ENCODE results near the gene TPSG1. TPM values are rescaled to one million over a fixed set of nuclear protein-coding genes. Genes with fewer than 3 reads are reported as not detected.

Gene TPSG1
- total RNA-seq, 8 experiments from 2014 or later, result 0.11 to 1.1 (median 0.52) TPM; not detected in 5

- WGBS, 10 experiments, result 20 to 98% (median 60%) methylated on average over 1 to 17 of the region's 40 CpGs; no CpG with 5 or more reads in 5 of the 10 experiments
- no peaks in the 10 kb centered on the region for H3K4me1 ChIP-seq (replicated peaks in 1 of 2)
- H3K27ac ChIP-seq, result no peak overlapping the region
- peak in 1 of 8 experiments; percentile 65 for ATAC-seq (replicated peaks in 6 of 8)
- in situ Hi-C loops (cut with MboI; ENCODE audit: low pct_unique_long_range_greater_than_20kb in 2 of 9, low sequenced_read_pairs in 9 of 9, unreplicated experiment in 9 of 9), result no loop called here
- no peak overlapping the region for H3K4me3 ChIP-seq
Observed at GRCh38 chr16:1221628-1222552, 3.2 kb downstream of the TPSG1 start.

GRCh38 chr16:1220841-1221627 lies 4.0 kb downstream of the TPSG1 start:
- in situ Hi-C loops (cut with MboI; ENCODE audit: low pct_unique_long_range_greater_than_20kb in 2 of 9, low sequenced_read_pairs in 9 of 9, unreplicated experiment in 9 of 9), result no loop called here
- peak in 1 of 8 experiments; percentile 22 for ATAC-seq (replicated peaks in 6 of 8)
- no peak overlapping the region for H3K4me3 ChIP-seq
- no peak overlapping the region for H3K27ac ChIP-seq
- WGBS, 10 experiments, result 33 to 100% (median 95%) methylated on average over 3 to 23 of the region's 48 CpGs; no CpG with 5 or more reads in 6 of the 10 experiments
- no peaks in the 10 kb centered on the region for H3K4me1 ChIP-seq (replicated peaks in 1 of 2)

- Histone ChIP-seq H3K27ac (no peak overlapping the region), H3K4me1 (replicated peaks in 1 of 2) (no peaks in the 10 kb centered on the region), H3K4me3 (no peak overlapping the region)
- WGBS, 10 experiments, result 93 to 100% (median 97%) methylated on average over 6 to 20 of the region's 55 CpGs; no CpG with 5 or more reads in 7 of the 10 experiments
- in situ Hi-C loops (cut with MboI; ENCODE audit: low pct_unique_long_range_greater_than_20kb in 2 of 9, low sequenced_read_pairs in 9 of 9, unreplicated experiment in 9 of 9), result no loop called here
- ATAC-seq (replicated peaks in 6 of 8), result peak in 1 of 8 experiments; percentile 3
Observed at GRCh38 chr16:1220098-1220728, 4.9 kb downstream of the TPSG1 start.

- 80 to 98% methylated on average over 2 to 9 of the region's 24 CpGs; no CpG with 5 or more reads in 8 of the 10 experiments for WGBS, 10 experiments
- H3K4me1 ChIP-seq (replicated peaks in 1 of 2), result no peaks in the 10 kb centered on the region
- in situ Hi-C loops (cut with MboI; ENCODE audit: low pct_unique_long_range_greater_than_20kb in 2 of 9, low sequenced_read_pairs in 9 of 9, unreplicated experiment in 9 of 9), result no loop called here
- no peak overlapping the region for H3K27ac ChIP-seq
- H3K4me3 ChIP-seq, result no peak overlapping the region
- no peak for ATAC-seq (replicated peaks in 6 of 8)
Observed at GRCh38 chr16:1218930-1219611, 6.0 kb downstream of the TPSG1 start.

- H3K4me1 ChIP-seq (replicated peaks in 1 of 2), result no peaks in the 10 kb centered on the region
- H3K4me3 ChIP-seq, result no peak overlapping the region
- in situ Hi-C loops (cut with MboI; ENCODE audit: low pct_unique_long_range_greater_than_20kb in 2 of 9, low sequenced_read_pairs in 9 of 9, unreplicated experiment in 9 of 9), result no loop called here
- WGBS, 10 experiments, result 98 to 100% methylated on average over 1 to 7 of the region's 49 CpGs; no CpG with 5 or more reads in 8 of the 10 experiments
- no peak for ATAC-seq (replicated peaks in 6 of 8)
- no peak overlapping the region for H3K27ac ChIP-seq
Observed at GRCh38 chr16:1218061-1218929, 6.8 kb downstream of the TPSG1 start.

GRCh38 chr16:1217526-1217925 lies 7.5 kb downstream of the TPSG1 start:
- in situ Hi-C loops (cut with MboI; ENCODE audit: low pct_unique_long_range_greater_than_20kb in 2 of 9, low sequenced_read_pairs in 9 of 9, unreplicated experiment in 9 of 9), result no loop called here
- H3K4me1 ChIP-seq (replicated peaks in 1 of 2), result no peaks in the 10 kb centered on the region
- 60 to 66% methylated on average over 3 to 4 of the region's 24 CpGs; no CpG with 5 or more reads in 8 of the 10 experiments for WGBS, 10 experiments
- peak in 2 of 8 experiments; percentile 1 to 8 for ATAC-seq (replicated peaks in 6 of 8)
- H3K4me3 ChIP-seq, result no peak overlapping the region
- no peak overlapping the region for H3K27ac ChIP-seq

- Histone ChIP-seq H3K4me3 (no peak overlapping the region), H3K27ac (no peak overlapping the region), H3K4me1 (replicated peaks in 1 of 2) (no peaks in the 10 kb centered on the region)
- WGBS, 10 experiments, result 20 to 96% methylated on average over 2 to 9 of the region's 32 CpGs; no CpG with 5 or more reads in 8 of the 10 experiments
- ATAC-seq (replicated peaks in 6 of 8), result no peak
- in situ Hi-C loops (cut with MboI; ENCODE audit: low pct_unique_long_range_greater_than_20kb in 2 of 9, low sequenced_read_pairs in 9 of 9, unreplicated experiment in 9 of 9), result no loop called here
Observed at GRCh38 chr16:1216681-1217400, 8.2 kb downstream of the TPSG1 start.

- Histone ChIP-seq H3K27ac (no peak overlapping the region), H3K4me1 (replicated peaks in 1 of 2) (no peaks in the 10 kb centered on the region), H3K4me3 (no peak overlapping the region)
- in situ Hi-C loops (cut with MboI; ENCODE audit: low pct_unique_long_range_greater_than_20kb in 2 of 9, low sequenced_read_pairs in 9 of 9, unreplicated experiment in 9 of 9), result no loop called here
- no peak for ATAC-seq (replicated peaks in 6 of 8)
- 83% methylated on average over 2 of the region's 12 CpGs; no CpG with 5 or more reads in 9 of the 10 experiments for WGBS, 10 experiments
Observed at GRCh38 chr16:1216296-1216619, 8.8 kb downstream of the TPSG1 start.

GRCh38 chr16:1215574-1216295 lies 9.3 kb downstream of the TPSG1 start:
- ATAC-seq (replicated peaks in 6 of 8), result no peak
- Histone ChIP-seq H3K4me3 (no peak overlapping the region), H3K27ac (no peak overlapping the region), H3K4me1 (replicated peaks in 1 of 2) (no peaks in the 10 kb centered on the region)
- WGBS, 10 experiments, result 60 to 100% (median 94%) methylated on average over 1 to 7 of the region's 32 CpGs; no CpG with 5 or more reads in 7 of the 10 experiments
- in situ Hi-C loops (cut with MboI; ENCODE audit: low pct_unique_long_range_greater_than_20kb in 2 of 9, low sequenced_read_pairs in 9 of 9, unreplicated experiment in 9 of 9), result no loop called here

DNA sequence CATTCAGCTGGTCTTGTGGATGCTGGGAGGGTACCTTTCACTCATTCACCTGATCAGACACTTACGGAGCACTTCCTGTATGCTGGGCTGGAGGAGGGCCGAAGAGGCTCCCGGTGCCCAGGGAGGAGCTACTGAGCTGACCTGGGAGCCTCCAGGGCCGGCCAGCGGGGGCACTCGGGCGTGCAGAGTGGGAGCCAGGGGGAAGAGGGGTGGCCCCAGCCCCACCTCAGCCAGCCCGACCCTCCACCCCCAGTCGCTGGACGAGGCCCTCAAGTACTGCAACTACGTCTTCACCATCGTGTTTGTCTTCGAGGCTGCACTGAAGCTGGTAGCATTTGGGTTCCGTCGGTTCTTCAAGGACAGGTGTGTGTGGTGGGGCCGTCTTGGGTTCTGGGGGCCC lies 10.3 kb downstream of the TPSG1 start:
- Histone ChIP-seq H3K4me1 (replicated peaks in 1 of 2) (no peaks in the 10 kb centered on the region), H3K27ac (no peak overlapping the region), H3K4me3 (no peak overlapping the region)
- ATAC-seq (replicated peaks in 6 of 8), result no peak
- no CpG with 5 or more reads among the region's 16 CpGs for WGBS, 10 experiments
- in situ Hi-C loops (cut with MboI; ENCODE audit: low pct_unique_long_range_greater_than_20kb in 2 of 9, low sequenced_read_pairs in 9 of 9, unreplicated experiment in 9 of 9), result no loop called here

GRCh38 chr16:1213796-1214372 lies 11.2 kb downstream of the TPSG1 start:
- WGBS, 10 experiments, result 11 to 81% (median 70%) methylated on average over 2 to 4 of the region's 25 CpGs; no CpG with 5 or more reads in 7 of the 10 experiments
- H3K4me1 ChIP-seq (replicated peaks in 1 of 2), result no peaks in the 10 kb centered on the region
- in situ Hi-C loops (cut with MboI; ENCODE audit: low pct_unique_long_range_greater_than_20kb in 2 of 9, low sequenced_read_pairs in 9 of 9, unreplicated experiment in 9 of 9), result no loop called here
- ATAC-seq (replicated peaks in 6 of 8), result no peak
- no peak overlapping the region for H3K27ac ChIP-seq
- no peak overlapping the region for H3K4me3 ChIP-seq

All from motor neuron (in vitro differentiated cells).